SKM-1 (cell line): ENCODE results near the gene TESPA1.
"Not testable (repeated sequence)": the region's sequence is repeated elsewhere in the genome, so short reads cannot be mapped to it uniquely, and the experiment has no call there.

Experiments used
- DNase-seq: peaks from one replicate; lab custom pipeline; 2025; ENCODE audit not compliant: unreplicated experiment; lab: John Stamatoyannopoulos, UW

TESPA1 gene

DNA sequence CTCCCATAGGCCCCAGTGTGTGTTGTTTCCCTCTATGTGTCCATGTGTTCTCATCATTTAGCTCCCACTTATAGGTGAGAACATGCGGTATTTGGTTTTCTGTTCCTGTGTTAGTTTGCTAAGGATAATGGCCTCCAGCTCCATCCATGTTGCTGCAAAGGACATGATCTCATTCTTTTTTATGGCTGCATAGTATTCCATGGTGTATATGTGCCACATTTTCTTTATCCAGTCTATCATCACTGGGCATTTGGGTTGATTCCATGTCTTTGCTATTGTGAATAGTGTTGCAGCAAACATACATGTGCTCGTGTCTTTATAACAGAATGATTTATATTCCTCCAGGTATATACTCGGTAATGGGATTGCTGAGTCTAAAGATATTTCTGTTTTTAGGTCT, 2.2 kb upstream of the TESPA1 start:
- DNase-seq, result not testable (repeated sequence)

DNA sequence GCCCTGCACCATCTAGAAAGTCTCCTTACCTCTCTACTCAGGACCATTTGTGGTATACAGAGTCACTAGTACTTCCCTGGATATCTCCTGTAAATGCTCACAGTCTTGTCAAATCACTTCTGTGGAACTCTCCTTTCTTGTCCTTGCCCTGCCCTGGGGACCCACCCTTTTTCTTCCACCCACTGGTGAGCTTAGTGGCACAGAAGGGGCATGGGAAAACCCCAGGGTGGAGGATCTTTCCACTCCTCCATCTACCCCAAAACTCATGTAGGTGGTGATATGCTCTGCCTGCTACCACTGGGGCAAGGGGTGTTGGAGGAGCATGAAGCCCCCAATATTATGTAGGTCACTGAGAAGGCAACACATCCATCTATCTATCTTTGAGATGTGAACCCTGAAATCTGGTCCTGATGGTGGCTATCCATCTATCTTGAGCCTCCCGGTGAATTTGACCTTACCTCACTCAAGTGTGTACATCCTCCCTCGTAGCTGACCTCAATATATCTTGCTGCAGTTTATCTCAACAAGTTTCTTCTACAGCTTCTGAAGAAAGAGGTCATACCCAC, 943 bp downstream of the TESPA1 start:
- DNase-seq, result no peak

DNA sequence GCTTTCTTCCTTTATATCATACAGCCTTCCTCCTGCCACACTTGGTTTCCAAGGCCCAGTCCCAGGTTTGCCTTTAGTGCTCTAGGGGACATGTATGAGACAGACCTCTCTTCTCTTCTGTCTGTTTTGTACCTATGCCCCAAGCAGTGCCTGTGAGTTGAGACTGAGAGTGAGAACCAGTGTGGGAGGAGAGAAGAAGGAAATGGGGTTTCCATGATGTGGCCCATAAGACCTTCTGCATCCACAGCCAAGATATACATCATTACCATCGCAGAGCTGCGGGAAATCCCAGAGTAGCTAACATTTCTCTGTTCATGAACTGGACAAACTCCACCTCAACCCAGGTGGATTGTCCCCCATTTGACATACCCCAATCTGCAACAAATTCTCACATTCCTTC, 2.8 kb downstream of the TESPA1 start:
- DNase-seq, result no peak

DNA sequence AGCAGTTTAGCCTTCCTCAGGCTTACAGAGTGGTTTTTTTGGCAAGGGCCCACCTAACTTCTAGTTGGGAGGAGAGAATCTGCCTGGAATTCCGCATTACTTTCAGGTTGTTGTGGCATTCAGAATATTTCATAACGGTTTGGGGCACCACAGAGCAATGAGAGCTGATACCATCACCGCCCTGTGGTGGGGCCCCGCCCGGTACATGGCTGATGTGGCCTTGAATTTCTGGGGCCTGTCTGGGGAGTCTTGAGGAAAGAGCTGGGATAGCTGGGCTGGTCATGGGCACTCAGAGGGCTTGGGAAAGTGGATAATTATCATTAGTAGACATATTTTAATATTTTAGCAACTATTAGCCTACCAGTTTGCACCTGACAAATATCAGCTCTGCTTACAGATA, 4.2 kb downstream of the TESPA1 start:
- no peak for DNase-seq

DNA sequence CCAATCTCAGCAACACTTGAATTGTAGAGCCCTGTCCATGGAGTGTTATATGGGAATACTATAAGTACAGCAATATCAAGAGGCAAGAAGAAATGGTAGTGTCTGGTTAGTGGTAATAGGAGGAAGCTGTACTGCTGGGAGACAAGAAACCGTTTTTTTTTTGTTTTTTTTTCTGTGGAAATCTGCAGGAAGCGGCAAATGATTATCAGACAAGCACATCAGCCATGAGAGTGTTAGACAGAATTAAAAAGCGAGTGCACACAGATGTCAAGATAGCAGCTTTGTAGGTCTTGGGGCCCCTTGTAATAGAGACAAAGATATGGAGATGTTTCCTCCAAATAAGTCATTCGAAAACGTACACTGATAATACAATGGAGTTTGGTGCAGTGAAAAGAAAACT, 6.7 kb downstream of the TESPA1 start:
- no peak for DNase-seq

DNA sequence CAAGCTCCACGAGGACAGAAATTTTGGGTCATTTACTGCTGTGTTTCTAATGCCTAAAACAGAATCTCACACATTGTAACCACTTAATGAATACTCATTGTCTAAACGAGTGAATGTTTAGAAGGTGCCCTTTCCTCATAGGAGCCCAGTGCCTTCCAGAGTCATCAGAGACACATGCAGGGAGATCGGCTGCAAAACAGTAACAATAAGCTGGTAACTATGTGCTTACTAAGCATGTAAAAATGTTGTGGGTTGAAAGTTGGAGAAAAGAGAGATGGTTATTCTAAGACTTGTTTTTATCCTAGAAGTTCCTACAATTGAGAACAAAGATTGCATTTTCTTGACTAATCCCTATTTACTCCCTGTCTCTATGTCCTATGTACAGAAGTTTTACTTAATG, 7.4 kb downstream of the TESPA1 start:
- DNase-seq, result no peak

DNA sequence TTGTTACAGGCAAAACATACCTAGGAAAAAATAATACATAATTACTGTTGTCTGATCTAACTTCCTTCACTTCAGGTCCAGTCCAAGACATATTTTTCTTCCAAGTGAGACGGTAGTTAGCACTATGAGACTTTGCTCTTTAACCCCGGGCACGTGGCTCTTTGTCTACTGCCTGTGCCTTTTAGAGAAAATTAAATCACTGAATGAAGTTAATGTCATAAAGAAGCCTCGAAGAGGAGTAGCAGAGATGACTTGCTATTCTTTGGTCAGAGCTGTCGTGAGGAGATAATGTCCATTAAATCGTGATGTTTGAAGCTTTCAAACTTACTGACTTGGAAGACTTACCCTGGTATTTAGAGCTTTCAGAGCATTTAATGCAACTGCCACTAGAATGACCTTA, 8.7 kb downstream of the TESPA1 start:
- DNase-seq, result no peak

DNA sequence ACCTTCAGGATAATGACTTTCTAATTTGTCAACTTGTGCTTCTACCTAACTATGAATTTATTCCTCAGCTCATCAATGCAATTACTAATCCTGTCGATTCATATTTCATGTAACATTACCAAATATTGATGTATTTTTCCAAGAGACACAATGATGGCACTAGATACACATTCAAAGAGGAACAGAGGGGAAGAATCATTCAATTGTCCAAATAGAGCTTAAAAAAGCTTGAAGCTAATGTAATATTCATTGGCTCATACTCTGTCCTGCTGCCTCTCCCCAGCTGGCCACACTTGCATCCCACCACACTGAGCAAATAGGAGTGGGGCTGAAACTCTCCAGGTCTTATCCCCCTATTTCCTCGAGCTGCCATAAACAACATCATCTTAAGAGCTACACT, 9.3 kb downstream of the TESPA1 start:
- DNase-seq, result no peak

DNA sequence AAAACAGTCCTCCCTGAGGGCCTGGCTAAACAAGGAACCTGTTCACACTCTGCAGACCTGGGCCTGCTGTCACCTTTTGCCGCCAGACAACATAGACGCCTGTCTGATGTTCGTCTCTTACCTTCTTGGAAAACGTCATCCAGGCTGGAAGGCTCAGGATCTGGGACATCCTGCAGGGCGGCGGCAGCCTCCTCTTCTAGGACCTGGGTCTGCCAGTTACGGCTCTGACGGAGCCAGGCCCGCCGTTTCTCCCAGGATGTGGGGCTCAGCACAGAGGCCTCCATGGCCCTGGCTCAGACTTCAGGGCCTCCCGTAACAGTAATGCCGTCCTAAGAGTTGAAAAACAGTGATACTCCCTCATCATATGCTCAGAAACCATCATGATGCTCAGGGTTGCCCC, 10.3 kb downstream of the TESPA1 start:
- DNase-seq, result no peak

DNA sequence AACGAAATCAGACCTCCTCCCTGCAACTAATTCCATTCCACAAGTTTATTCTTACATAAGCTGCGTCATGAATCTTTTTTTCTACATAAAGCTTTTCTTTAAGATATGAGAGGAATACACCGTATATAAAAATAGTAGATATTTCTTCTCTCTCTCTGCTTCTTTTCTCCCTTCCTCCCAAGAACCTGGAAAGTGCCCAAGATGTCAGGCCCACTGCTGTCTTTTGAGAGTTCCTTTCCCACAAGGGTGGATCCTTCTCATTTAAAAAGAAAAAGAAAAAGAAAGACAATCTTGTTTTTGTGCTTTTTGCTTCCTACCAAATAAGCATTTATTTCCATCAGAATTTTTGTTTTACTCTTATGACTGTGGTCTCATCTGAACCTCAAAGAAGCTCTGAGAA, 11.0 kb downstream of the TESPA1 start:
- no peak for DNase-seq

DNA sequence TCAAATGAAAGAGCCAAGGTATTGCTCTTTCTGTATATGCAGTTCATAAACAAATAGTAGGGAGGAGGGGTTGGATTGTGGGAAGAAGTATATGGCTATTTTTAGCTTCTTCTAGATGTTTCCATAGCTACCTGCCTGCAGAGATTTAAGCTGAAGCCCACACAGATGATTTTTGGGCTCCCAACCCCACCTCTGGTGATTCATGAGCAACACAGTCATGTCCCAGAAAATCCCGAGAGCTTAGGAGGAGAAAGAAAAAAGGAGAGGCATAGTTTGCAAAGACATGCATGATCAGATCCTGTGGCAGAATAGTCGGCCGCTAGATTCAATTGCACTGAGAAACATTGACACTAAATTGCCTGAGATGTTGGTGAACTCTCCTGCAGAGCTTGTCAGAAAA, 13.8 kb downstream of the TESPA1 start:
- DNase-seq, result no peak

DNA sequence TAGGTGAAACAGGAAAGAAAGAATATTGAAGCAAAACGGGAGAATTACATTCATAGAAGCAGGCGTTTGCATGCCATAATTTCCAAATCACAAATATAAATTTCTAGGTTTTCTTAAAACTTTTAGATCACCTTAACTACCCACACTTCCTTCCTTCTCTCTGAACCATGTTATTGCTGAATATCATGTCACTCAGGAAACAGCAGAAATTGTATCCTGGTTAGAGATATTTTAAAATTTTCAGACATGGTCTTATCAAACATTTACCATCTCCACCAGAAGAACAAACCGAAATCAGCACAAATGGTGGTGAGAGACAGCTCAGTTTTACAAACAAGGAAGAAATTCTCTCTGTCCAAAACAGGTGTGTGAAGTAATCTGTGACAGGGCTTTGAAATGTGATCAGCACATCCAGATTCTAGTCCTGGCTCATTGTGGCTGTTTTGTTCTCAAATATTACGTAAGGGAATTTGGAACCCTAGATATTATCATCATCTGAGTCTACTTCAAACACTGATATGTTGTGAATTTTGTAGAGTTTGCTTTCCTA, 16.3 kb downstream of the TESPA1 start:
- no peak for DNase-seq

DNA sequence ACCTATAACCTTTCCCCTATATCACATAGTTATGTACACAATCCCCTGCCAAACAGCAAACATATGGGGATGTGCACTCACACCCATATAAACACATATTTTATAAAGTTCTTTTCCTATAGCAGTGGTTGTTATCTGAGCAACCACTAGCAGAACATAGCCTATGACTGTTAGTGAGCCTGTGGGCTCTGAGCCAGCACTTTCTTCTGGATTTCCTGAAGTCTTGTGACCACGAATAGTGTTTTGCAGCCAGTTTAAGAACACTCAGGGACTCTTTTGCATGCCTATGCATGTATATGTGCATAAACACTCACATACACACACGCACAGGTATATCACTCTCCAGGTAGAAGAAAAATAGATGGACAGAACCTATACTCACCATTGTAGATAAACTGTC, 17.1 kb downstream of the TESPA1 start:
- DNase-seq, result no peak

DNA sequence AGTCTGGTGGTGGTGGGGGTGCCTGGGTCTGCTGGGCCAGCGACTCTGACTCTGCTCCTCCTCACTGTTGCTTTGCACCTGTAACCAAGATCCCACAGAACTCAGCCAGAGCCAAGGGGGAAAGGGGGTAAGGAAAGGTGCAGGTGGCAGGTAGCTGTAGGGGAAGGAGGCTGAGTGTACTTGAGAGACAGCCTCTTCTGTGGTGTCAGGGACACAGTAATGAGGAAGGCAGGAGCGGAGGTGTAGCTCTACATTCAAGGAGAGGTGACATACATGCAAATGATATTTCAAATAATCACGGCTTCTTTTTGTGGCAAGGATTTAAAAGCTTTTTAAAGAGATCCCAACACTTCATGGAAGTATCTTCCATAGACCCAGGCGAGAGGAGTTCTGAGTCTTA, 23.4 kb downstream of the TESPA1 start:
- DNase-seq, result no peak

DNA sequence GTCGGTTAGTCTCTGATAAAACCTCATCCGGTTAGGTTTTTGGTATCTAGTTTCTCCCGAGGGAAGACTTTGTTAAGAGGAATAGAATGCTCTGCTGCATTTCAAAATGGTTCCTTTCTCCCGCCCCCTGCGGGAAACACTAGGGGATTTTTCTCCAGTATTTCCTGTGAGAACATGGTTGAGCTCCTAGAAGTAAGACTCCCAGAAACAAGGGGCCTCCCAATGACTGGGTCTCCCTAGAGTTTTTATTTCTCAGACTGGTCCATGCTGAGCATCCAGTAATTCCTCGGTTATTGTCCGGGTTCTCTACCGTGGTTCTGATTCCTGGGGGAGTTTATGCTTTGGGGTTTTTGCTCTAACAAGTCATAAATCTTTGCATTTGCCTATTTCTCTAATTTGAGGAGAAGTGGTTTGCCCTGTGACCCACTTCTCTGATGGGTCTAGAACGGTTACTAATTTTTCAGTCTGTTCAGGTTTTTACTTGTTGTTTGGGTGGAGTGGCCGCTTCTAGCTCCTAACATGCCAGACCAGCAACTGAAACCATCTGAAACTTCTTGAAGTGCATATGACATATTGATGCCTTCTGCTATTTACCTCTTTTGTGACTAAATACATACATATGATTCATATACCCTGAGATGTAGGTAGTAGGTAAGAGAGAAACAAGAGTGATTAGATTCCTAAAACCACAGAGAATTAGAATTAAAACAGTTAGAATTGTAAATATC, 25.1 kb downstream of the TESPA1 start:
- no peak for DNase-seq

DNA sequence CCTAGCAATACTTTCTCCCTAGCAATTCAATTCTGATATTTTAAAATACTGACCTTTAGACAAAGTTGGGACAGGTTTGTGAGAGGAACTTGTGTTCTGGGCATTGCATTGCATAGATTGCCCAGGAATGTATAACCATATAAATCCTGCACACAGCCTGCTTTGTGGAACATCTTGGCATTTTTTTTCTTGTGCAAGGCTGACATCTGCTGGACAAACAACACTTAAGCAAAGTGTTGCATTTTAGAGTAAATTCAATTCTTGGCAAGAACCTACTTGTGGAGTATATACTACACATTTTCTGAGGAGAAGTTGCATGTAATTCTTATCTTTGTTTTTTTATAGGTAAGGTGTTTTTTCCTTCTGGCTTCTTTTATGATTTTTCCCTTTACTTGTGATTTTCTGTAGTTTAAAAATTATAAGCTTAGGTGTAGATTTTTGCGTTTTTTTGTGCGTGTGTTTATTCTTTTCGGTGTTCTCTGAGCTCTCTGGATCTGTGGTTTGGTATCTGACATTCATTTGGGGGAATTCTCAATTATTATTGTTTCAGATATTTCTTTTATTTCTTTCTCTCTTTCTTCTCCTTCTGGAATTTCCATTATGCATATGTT, 26.4 kb downstream of the TESPA1 start:
- peak; percentile 10 for DNase-seq

DNA sequence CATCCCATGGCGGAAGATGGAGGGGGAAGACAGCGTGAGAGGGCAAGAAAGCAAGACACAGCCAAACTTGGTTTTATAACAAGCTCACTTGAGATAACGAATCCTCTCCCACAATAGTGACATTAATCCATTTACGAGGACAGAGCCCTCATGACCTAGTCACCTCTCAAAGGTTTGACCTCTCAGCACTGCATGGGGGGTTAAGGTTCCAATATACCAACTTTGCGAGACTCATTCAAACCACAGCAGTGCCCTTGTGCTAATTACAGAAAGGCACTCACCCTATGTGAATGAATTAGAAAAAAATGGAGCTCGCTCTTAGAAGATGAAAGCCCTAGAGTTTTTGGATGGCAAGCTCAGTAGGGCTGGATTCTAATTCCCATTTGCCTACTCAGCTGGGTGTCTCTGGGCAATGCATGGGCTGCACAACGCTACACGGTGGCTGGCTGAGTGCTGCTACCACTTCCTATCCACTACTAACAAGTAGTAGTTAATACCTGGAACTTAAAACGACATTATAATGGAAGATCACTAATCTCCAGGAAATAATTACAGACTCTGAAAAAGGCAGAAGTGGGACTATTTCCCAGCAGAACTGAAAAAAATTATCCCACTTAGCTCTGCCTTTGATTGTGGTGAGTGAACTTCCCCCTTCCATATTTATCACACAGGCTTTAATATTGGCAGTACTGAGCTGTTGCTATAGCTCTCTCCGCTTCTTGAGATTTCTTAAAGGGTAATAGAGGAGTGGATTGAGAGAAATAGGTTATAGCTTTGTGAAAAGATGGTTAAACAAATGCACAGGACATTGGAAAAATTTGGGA, 27.5 kb downstream of the TESPA1 start:
- no peak for DNase-seq

DNA sequence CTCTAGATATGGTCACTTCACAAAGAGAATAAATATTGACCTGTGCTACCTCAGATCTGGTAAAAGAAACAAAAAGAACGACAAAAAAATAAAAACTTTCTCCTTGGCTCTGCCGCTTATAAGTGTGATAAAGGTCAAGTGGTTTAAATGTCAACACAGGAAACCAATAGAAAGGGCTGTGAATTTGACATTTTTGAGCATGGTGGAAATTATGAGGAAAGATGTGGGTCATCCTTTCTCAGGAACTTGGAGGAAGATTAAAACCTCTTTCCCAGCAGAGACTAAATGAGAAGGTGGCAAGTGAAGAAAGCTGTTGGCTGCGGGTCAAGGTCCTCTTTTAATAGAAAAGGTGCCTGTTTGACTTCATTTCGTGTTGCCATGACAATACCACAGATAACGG, 28.2 kb downstream of the TESPA1 start:
- no peak for DNase-seq

DNA sequence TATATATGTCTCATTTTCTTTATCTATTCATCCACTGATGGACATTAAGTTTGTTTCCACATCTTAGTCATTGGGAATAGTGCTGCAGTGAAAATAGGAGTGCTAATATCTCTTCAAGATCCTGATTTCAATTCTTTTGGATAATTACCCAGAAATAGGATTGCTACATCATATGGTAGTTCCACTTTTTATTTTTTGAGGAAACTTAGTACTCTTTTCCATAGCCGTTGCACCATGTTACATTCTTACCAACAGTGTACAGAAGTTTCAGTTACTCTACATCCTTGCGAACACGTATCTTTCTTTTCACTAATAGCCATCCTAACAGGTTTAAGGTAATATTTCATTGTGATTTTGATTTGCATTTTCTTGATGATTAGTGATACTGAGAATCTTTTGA, 29.8 kb downstream of the TESPA1 start:
- DNase-seq, result no peak

DNA sequence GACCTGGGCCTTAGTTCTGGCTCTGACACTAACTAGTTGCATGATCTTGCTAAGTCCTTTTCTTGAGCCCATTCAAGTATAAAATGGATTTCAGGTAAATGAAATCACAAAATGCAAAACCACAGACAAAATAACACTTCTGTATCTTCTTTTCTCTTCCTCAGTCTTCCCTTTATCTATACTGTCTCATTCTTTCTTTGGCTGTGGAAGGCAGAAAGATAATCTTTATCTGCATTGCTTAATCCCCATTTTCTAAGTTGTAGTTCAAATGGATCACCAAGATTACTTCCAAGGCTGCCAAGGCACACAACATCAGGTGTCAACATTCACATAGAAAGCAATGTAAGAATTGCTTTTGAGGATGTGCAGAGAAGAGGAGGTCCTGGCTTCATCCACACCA, 30.3 kb downstream of the TESPA1 start:
- no peak for DNase-seq

DNA sequence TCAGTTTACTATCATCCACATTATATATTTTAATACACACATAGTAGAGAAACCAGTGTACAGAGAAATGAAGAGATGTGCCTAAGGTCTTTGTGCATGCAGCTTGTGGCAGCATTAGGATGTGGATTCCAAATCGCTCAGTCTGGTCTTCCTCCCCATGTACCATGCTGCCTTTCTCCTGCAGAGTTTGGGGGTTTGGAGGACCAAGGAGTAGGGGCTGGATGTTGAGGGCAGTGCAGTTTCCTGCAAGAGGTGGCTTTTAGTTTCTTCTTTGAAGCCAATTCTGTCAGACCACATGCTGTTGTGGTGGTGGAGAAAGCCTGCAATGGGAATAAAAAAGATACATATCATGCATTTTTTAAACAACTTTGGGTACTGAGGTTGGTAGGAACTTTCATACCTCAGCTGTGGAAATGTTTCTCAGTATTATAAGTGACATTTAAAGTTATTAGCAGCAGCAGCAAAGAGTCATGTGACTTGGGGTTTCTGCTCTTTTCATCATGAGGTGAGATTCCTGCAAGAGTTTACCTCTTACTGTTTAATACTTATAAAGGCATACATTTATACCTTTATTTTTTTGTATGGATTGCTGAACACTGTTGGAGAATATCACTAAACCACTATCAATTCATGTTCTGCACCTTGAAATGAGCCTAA, 34.4 kb downstream of the TESPA1 start:
- DNase-seq, result no peak
